K562 (cell line): ENCODE measurements around the gene INPPL1. TPM values are rescaled to one million over a fixed set of nuclear protein-coding genes. Genes with fewer than 3 reads are reported as not detected.

ENCODE experiments used
- CBFA2T2 ChIP-seq: fragments of 450-650 bp; conservative IDR thresholded peaks from 2 replicates; pipeline ENCODE4 v1.6.1; 2017; ENCODE audit warnings: mild to moderate bottlenecking
- CCNT2 ChIP-seq: IDR thresholded peaks from 2 replicates; pipeline ENCODE4 v1.6.1; 2011; ENCODE audit warnings: borderline replicate concordance, low read depth, mild to moderate bottlenecking, moderate library complexity, mixed read lengths, low read length; ENCODE audit not compliant: insufficient read length; ENCODE audit errors: extremely low read depth
- CREB3 ChIP-seq: fragments of 450-650 bp; conservative IDR thresholded peaks from 2 replicates; pipeline ENCODE4 v1.6.1; 2016; ENCODE audit warnings: missing genetic modification characterization, low read depth, mild to moderate bottlenecking, missing compliant biosample characterization, moderate library complexity
- ESRRB ChIP-seq: fragments of 250-450 bp; sonication (Bioruptor Pico); IDR thresholded peaks from 2 replicates; pipeline ENCODE4 v1.5.0; 2020; ENCODE audit warnings: mild to moderate bottlenecking, moderate library complexity, borderline replicate concordance
- FOXP1 ChIP-seq: sonication (generic); formaldehyde crosslinking; IDR thresholded peaks from 2 replicates; pipeline ENCODE4 v1.8.0; 2022; ENCODE audit warnings: mild to moderate bottlenecking, missing genetic modification reagents
- HNRNPL ChIP-seq: fragments of 200-400 bp; formaldehyde crosslinking; IDR thresholded peaks from 2 replicates; pipeline ENCODE4 v1.6.1; 2017; ENCODE audit warnings: low read depth, mild to moderate bottlenecking, low read length
- NFXL1 ChIP-seq: fragments of 450-650 bp; formaldehyde crosslinking; IDR thresholded peaks from 2 replicates; pipeline ENCODE4 v1.4.0; 2021; ENCODE audit warnings: mild to moderate bottlenecking
- NKRF ChIP-seq: fragments of 450-650 bp; IDR thresholded peaks from 2 replicates; pipeline ENCODE4 v1.6.1; 2016; ENCODE audit warnings: borderline replicate concordance
- RBM34 ChIP-seq: fragments of 200-400 bp; formaldehyde crosslinking; IDR thresholded peaks from 2 replicates; pipeline ENCODE4 v1.6.1; 2018; ENCODE audit warnings: low read length, borderline replicate concordance; ENCODE audit not compliant: insufficient read depth
- TAF15 ChIP-seq: fragments of 200-400 bp; formaldehyde crosslinking; IDR thresholded peaks from 2 replicates; pipeline ENCODE4 v1.6.1; 2017; ENCODE audit warnings: mild to moderate bottlenecking, low read depth, low read length, moderate library complexity
- TAL1 ChIP-seq: fragments of 450-650 bp; IDR thresholded peaks from 2 replicates; pipeline ENCODE4 v1.6.1; 2016; ENCODE audit warnings: mild to moderate bottlenecking
- ZNF280A ChIP-seq: fragments of 450-650 bp; IDR thresholded peaks from 2 replicates; pipeline ENCODE4 v1.6.1; 2018; ENCODE audit warnings: mild to moderate bottlenecking, low read depth; ENCODE audit not compliant: partially characterized antibody
- ZNF431 ChIP-seq: sonication (generic); formaldehyde crosslinking; IDR thresholded peaks from 2 replicates; pipeline ENCODE4 v1.8.0; 2022; ENCODE audit warnings: mild to moderate bottlenecking, missing genetic modification reagents
- ZNF609 ChIP-seq: sonication (generic); formaldehyde crosslinking; IDR thresholded peaks from 2 replicates; pipeline ENCODE4 v1.8.1; 2023; ENCODE audit warnings: missing genetic modification reagents, mild to moderate bottlenecking, borderline replicate concordance
- polyA plus RNA-seq, 8 experiments: library from polyadenylated mRNA; depleted of rRNA in 4 of 8; stranded (reverse) in 5 of 8; unstranded in 3 of 8; fragments of >200 nt; fragmentation: Nextera tagmentation in 2 of 8; fragmentation: Illumina TruSeq in 1 of 8; extraction: Ambion mirVana in 2 of 8; extraction: Trizol in 1 of 8; gene quantifications; 2 replicates each; pipeline versions ENCODE4 v1.2.1 to v1.2.3, GENCODE V29; 2011 to 2014; ENCODE audit warnings: inconsistent platforms in 1 of 8, missing spikeins in 1 of 8
- total RNA-seq, 7 experiments: library from RNA; depleted of rRNA in 6 of 7; stranded (reverse); fragments of >200 nt in 6 of 7; fragmentation: Illumina TruSeq in 2 of 7; extraction: Trizol in 2 of 7; gene quantifications; 2 replicates each; pipeline versions ENCODE4 v1.2.1 to v1.2.3, GENCODE V29; 2011 to 2021; ENCODE audit warnings: low replicate concordance in 1 of 7

INPPL1 gene
- total and polyA plus RNA-seq, 9 of the 15 experiments (the other 6 are each of a cell fraction or from before 2014, with no cell fraction given) = 0.55 to 137 (median 61.6) TPM

GRCh38 chr11:72223615-72224563, 678 bp upstream of the INPPL1 start (continued):
- TF ChIP-seq ZNF280A (no peak), FOXP1 (CRISPR knock-in tag) (no peak), ESRRB (CRISPR knock-in tag) (no peak), NFXL1 (CRISPR knock-in tag) (no peak), ZNF431 (CRISPR knock-in tag) (no peak), TAL1 (no peak), CCNT2 (peak; percentile 61), CREB3 (no peak), HNRNPL (no peak), TAF15 (no peak), NKRF (no peak), RBM34 (no peak), CBFA2T2 (no peak), ZNF609 (no peak)
